GM21390 (cell line): ENCODE measurements around the gene HEXD.
"Not testable (repeated sequence)": the region's sequence is repeated elsewhere in the genome, so short reads cannot be mapped to it uniquely, and the experiment has no call there.

ENCODE experiments used
- ATAC-seq: cut with Tn5 transposase; IDR thresholded peaks from one replicate; pipeline ENCODE4 v1.9.1; 2021; ENCODE audit not compliant: unreplicated experiment

The HEXD gene

GRCh38 chr17:82418001-82418986 lies at the start of gene HEXD, which contains the start of gene OGFOD3:
Gene HEXD (plus strand): TSS chr17:82418347. CDS start chr17:82419800, 1,453 bp downstream.
Gene OGFOD3 (minus strand): TSS chr17:82418586. CDS start chr17:82418485, 101 bp downstream.
- ATAC-seq = peak; percentile 78

GRCh38 chr17:82369211-82369610 lies 48.9 kb upstream of the HEXD start:
- ATAC-seq = no peak

GRCh38 chr17:82370471-82371332 lies 47.4 kb upstream of the HEXD start:
- ATAC-seq = no peak

GRCh38 chr17:82371333-82372248 lies 46.6 kb upstream of the HEXD start, which contains the start of gene UTS2R:
Gene UTS2R (plus strand): TSS chr17:82371765. CDS start chr17:82374325, 2,560 bp downstream.
- ATAC-seq = no peak

GRCh38 chr17:82372249-82373071 lies 45.7 kb upstream of the HEXD start:
- no peak for ATAC-seq

GRCh38 chr17:82373072-82373452 lies 45.1 kb upstream of the HEXD start:
- ATAC-seq = not testable (repeated sequence)

GRCh38 chr17:82373731-82374625 lies 44.2 kb upstream of the HEXD start:
- no peak for ATAC-seq

GRCh38 chr17:82374626-82375331 lies 43.4 kb upstream of the HEXD start:
- no peak for ATAC-seq

- ATAC-seq = no peak
These were observed 42.6 kb upstream of the HEXD start for GRCh38 chr17:82375359-82376041.

- ATAC-seq = no peak
These were observed 42.0 kb upstream of the HEXD start for GRCh38 chr17:82376042-82376730.

- ATAC-seq = not testable (repeated sequence)
These were observed 40.9 kb upstream of the HEXD start for GRCh38 chr17:82377294-82377693.

- no peak for ATAC-seq
These were observed 40.0 kb upstream of the HEXD start for GRCh38 chr17:82377924-82378740.

- ATAC-seq = no peak
These were observed 39.5 kb upstream of the HEXD start for GRCh38 chr17:82378741-82379021.

- ATAC-seq = no peak
These were observed 37.1 kb upstream of the HEXD start for GRCh38 chr17:82380860-82381702.

GRCh38 chr17:82381703-82382009 lies 36.5 kb upstream of the HEXD start:
- ATAC-seq = not testable (repeated sequence)
